GM21786 (cell line): ENCODE measurements around the gene MAP1S.
"Not testable (repeated sequence)": the region's sequence is repeated elsewhere in the genome, so short reads cannot be mapped to it uniquely, and the experiment has no call there.

Source experiments
- ATAC-seq: cut with Tn5 transposase; IDR thresholded peaks from one replicate; pipeline ENCODE4 v1.9.1; 2021; ENCODE audit not compliant: unreplicated experiment

The MAP1S gene

DNA sequence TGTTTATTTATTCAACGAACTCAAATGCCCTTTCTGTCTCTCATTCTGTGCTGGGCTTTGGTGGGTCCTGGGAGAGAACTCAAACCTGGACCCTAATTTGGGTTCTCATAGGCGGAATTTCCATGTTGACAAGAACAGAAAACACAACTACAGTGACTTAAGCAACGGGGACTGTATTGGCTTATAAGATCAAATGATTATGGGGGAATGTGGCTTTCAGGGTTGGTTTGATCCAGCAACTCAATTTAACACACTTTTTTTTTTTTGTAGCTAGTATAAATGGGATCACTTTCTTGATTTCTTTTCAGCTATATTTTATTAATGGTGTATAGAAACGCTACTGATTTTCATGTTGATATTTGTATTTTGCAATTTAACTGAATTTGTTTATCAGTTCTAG lies 41.9 kb downstream of the MAP1S start:
- ATAC-seq = no peak

DNA sequence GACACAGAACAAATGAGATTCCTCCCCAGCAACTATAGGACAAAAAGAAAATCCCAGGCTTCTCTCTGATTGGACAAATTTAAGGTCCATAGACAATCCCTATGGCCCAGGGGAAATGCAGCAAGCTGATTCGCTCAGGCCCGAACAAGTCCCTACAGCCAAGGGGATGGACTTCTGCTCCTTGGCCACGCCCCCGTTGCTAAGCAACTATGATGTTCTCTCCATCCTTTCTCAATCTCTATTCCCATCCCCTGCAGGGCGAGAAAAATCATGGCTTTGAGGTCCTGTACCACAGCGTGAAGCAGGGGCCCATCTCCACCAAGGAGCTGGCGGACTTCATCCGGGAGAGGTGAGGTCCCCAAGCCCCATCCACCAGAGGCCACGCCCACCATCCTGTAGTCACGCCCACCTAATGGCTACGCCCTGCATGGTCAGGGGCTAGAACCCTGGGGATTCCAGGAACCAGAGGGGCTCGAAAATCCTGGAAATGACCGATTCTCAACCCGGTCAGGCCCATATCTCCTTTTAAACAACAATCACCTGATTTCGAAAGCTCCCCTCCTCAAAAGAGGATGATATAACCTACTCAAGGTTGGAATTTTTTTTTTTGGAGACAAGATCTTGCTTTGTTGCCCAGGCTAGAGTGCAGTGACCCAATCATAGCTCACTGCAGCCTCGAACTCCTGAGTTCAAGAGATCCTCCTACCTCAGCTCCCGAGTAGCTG lies 43.4 kb downstream of the MAP1S start:
- no peak for ATAC-seq

DNA sequence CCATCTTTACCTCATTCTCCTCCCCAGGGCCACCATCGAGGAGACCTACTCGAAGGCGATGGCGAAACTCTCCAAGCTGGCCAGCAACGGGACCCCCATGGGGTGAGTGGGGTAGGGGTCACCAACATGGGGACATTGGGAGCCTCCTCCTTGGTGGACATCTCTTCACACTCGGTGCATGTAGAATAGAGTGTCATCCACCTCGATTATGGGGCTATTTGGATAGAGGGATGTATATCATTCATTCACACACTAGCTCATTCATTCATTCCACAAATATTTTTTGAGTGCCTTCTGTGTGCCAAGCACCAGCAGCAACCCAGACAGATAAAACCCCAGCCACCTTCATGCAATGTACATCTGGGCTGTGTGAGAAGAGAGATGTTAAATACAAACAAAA lies 45.1 kb downstream of the MAP1S start:
- ATAC-seq = no peak

DNA sequence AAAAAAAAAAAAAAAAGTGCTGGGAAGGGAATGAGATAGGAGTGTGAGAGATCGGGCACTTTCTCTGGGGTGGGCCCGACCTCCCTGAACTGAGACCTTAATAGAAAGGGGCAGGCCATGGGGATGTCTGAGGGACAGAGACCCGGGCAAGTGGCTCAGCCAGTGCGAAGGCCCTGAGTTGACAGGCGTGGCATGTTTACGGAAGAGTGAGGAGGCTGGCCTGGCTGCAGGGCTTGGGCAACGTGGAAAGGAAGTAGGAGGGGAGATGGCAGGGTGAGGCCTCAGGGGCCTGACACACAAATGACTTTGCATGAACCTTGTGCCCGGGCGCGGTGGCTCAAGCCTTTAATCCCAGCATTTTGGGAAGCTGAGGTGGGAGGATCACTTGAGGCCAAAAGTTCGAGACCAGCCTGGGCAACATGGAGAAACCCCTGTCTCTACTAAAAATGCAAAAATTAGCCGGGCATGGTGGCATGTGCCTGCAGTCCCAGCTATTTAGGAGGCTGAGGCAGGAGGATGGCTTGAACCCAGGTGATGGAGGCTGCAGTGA lies 45.9 kb downstream of the MAP1S start:
- ATAC-seq = no peak

DNA sequence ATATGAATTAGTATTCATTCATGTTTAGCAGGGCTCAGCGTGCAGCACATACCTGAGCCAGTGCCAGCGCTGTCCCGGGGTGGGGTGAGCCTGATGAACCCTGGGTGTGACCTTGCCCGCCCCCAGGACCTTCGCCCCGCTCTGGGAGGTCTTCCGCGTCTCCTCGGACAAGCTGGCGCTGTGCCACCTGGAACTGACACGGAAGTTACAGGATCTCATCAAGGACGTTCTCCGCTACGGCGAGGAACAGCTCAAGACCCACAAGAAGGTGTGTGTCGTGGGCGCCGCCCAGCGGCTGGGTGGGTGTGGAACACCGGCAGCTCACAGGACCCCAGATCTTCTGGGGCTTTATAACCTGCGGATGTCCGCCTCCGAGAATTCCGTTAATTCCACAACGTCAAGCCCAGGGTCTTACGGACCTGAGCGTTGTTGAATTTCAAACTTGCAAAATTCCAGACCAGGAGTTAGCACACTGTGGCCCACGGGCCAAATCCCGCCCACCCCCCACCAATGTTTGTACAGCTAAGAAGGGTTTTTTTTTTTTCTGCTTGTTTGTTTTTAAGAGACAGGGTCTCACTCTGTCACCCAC lies 47.4 kb downstream of the MAP1S start:
- ATAC-seq = no peak

DNA sequence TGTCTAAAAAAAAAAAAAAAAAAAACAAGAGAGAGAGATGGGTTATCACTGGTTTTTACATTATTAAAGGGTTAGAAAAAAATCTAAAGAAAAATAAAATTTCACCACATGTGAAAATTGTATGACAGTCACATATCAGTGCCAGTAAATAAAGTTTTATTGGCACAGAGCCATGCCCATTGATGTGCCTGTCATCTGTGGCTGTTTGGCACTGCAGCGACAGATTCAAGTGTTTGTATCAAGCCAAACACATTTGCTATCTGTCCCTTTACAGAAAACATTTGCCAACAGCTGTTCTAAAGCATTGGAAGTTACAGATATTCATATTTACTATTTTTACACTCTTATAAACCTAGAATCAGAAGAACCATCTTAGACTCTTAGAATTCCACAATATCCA lies 48.3 kb downstream of the MAP1S start:
- ATAC-seq = no peak

DNA sequence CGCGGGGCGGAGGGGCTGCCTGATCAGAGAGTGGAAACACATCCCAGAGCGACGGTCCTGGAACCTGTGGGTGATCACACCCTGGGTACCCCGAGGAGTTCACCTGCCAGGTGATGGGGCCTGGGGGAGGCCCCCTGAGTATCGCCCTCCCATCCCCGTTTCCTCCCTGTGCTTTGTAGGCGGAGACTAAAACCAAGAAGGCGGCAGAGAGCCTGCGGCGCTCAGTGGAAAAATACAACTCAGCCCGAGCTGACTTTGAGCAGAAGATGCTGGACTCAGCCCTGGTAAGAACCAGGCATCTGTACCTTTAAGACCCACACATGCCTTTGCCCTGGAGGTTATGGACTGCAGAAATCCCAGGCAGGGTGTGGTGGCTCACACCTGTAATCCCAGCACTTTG lies 51.3 kb downstream of the MAP1S start:
- ATAC-seq = no peak

DNA sequence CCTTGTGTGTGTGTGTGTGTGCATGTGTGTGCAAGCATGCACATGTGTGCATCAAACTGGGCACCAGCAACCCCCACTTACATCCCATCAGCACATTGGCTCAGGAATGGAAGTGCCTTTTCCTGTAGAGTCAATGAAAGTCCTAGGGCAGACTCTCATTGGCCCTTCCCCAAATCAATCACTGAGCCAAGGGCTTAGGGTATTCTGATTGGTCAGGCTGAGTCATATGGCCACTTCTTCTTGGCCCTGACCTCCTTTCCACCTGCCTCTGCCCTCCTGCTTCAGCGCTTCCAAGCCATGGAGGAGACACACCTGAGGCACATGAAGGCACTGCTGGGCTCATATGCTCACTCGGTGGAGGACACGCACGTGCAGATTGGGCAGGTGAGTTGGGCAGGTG lies 52.9 kb downstream of the MAP1S start:
- ATAC-seq = no peak

DNA sequence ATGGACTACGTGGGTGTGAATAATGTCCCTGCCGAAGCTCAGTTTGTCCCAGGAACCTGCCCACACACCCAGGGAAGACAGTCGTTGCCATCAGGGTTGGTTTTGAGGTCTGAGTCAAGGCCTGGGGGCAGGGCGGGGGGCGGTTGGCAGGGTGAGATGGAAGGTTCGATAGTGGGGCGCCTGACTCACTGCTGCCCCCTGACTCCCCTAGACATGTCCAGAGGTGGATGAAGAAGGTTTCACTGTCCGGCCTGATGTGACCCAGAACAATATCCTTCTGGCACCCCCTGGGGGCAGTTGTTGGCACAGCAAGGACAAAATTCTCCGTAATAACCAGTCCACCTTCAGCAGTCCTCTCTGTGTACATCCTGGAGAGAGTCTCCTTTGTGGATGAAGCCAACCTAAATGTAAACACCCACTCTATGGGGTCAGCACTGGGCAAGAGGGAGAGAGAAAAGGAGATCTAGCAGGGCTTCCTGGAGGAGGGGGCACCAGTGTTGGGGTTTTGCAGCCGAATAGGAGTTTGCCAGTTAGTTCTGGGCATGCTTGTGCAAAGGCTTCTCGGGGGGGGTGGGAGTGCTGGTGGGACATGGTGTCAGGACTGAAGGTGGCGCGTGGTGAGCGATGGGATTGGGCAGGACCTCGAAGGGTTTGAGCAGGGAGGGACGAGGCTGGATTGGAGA lies 56.1 kb downstream of the MAP1S start:
- ATAC-seq = no peak

DNA sequence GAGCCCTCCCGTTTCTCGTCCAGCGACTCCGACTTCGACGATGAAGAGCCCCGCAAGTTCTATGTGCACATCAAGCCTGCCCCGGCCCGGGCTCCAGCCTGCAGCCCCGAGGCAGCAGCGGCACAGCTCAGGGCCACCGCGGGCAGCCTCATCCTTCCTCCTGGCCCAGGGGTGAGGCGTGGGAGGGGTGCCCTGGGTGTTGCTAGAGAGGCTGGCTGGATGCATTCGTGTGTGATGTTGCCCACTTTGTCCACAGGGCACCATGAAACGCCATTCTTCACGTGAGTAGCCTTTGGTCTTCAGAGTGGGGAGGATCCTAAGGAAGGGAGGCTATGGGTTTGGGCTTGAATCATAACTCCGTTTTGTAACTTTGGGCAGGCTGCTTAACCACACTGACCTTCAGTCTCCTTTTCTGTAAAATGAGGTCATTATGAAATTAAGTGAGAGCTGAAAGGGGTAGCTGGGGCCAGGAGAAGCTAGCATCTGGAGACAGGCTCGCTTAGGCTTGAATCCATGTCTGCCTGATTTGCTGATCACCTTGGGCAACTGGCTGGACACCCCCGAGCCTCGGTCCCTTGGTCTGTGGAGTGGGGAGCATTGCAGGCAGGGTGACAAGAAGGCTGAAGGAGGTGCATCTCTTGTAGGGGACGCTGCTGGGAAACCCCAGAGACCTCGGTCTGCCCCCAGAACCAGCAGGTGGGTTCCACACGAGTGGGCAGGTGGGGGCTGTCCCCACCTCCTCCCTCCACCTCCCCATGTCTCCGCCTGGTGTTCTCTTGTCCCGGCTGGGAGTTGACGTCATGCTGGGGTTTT lies 56.9 kb downstream of the MAP1S start:
- ATAC-seq = peak; percentile 69

DNA sequence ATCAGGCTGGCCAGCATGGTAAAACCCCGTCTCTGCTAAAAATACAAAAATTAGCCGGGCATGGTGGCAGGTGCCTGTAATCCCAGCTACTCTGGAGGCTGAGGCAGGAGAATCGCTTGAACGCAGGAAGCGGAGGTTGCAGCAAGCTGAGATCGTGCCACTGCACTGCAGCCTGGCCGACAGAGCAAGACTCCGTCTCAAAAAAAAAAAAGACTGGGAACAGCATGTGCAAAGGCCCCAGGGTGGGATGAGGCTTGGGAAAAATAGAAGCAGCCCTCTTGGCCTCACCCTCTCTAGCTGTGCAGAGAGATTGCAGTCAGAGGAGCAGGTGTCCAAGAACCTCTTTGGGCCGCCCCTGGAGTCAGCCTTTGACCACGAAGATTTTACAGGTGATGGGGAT lies 58.6 kb downstream of the MAP1S start:
- not testable (repeated sequence) for ATAC-seq

DNA sequence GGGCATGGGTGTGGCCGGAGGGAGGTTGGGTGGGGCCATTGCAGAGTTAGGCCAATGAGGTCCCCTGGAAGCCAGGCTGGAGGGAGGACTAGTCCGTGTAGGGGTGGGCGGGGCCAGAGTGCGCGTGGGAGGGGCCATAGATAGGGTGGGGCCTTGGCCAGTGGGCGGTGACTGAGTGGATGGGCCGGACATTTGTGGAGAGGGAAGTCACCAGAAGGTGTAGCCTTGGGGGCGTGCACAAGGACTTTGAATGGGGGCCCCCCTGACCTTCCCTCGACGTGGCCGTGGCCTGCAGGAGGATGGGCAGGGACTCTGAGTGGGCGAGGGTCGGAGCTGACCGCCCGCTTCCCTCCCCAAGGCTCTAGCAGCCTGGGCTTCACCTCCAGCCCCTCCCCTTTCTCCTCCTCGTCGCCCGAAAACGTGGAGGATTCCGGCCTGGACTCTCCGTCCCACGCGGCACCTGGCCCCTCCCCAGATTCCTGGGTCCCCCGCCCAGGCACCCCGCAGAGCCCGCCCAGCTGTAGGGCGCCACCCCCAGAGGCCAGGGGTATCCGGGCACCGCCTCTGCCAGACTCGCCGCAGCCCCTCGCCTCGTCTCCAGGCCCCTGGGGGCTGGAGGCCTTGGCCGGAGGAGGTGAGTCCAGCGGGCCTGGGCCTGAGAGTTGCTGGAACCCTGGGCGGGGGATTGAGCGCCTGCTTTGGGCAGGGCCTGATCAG lies 59.1 kb downstream of the MAP1S start:
- ATAC-seq = no peak

DNA sequence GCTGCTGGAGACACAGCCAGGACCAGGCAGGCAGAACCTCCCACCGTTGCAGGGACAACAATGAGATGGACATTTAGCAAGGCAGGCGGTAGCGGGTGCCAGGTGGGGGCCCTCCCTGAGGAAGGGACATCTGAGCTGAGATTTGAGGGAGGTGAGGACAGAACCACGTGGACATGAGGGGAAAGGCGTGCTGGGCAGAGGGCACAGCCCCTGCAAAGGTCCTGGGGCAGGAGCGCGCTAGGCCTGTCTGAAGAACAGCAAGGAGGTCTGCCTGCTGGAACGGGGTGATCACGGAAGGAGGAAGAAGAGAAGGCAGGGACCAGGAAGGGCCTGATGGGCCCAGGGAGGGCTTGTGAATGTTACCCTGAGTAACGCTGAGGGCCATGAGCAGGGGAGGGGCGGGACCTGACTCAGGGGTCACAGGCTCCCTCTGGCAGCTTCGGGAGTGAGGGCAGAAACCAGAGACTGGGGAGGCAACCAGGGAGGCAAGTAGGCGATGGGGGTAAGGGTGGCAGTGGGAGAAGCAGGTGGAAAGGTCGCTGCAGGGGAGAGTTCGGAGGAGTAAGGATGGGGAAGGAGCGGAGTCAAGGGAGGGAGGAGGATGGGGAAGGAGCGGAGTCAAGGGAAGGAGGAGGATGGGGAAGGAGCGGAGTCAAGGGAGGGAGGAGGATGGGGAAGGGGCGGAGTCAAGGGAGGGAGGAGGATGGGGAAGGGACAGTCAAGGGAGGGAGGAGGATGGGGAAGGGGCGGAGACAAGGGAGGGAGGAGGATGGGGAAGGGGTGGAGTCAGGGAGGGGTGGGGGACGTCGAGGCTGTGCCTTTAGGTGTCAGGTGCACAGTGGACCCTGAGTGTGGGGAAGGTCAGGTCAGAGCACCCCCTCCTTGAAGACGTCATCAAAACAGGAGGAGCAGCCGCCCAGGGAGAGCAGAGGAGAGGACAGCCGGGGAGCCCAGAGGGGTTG lies 60.0 kb downstream of the MAP1S start:
- no peak for ATAC-seq

DNA sequence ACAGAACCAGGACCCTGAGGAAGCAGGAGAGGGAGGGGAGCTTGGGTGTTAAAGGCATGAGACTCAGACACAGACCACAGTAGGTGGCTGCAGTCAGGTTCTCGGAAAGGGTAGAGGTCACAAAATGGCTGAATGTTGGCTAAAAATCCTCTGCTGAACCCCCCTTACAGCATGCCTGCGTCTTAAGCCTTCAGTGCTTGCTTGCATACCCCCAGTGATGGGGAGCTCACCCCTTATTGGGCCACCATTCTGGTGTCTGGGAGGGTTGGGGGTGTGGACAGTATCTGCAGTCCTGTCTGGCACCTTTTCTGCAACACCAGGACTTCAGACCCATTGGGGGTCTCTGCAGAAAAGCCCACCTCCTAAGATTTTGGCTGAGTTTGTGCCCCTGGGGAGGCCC lies 61.5 kb downstream of the MAP1S start:
- no peak for ATAC-seq

DNA sequence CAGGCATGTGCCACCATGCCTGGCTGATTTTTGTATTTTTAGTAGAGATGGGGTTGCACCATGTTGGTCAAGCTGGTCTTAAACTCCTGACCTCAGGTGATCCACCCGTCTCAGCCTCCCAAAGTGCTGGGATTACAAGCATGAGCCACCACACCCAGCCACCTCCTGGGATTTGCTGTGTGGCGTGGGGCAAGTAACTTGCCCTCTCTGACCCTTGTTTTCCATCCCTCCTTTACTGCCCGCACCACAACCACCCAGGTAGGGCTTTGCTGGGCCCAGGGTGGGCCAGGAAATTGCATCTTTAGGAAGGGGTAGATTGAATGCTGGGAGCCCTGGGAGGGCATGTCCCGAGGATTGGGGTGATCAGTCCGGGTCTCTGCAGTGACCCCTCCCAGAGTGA lies 64.4 kb downstream of the MAP1S start:
- ATAC-seq = not testable (repeated sequence)
